Right lobe of liver (tissue), 4 donors: ENCODE measurements around the gene C1orf216.
A peak's percentile ranks its signal among the peaks of the same experiment; 100 is the strongest.

Experiments used
- POLR2A ChIP-seq: fragments of 450-650 bp; IDR thresholded peaks from one replicate; pipeline ENCODE4 v1.6.1; 2017; ENCODE audit warnings: antibody characterized with exemption, mild to moderate bottlenecking
- TF ChIP-seq, protein P1 (sequence below), 4 donors: fragments of 200-600 bp in 3 of 4; fragments of 450-650 bp in 1 of 4; IDR thresholded peaks; one replicate each; pipeline versions ENCODE4 v1.5.1 to v1.8.0; 2016 to 2022; ENCODE audit warnings: antibody characterized with exemption in 4 of 4, mild to moderate bottlenecking in 2 of 4
- donor health status: DM: no; HTN: no; CAD: no.
- donor health status: DM: no; HTN: no; CAD: no.
- donor health status: DM: no; HTN: yes; CAD: no.

DNA sequence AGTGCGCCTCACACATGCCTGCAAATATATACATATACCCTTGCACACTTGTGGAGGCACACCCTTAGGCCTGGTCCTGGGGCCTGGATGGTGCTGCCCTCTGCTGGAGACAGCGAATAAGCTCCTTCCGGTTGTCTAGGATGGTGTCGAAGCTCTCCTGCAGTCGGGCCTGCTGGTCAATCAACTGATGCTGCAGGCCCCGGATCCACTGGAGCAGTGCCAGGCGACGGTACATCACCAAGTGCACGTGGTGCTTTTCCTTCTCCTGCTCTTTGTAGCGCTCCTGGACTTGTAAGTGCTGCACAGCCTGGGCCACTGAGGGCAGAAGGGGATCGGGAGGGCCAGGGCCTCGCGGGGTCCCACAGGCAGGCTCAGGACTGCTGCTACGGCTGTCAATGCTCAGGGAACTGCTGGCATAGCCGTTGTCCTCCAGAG, 3.1 kb downstream of the C1orf216 start:
- TF ChIP-seq, protein P1, sequence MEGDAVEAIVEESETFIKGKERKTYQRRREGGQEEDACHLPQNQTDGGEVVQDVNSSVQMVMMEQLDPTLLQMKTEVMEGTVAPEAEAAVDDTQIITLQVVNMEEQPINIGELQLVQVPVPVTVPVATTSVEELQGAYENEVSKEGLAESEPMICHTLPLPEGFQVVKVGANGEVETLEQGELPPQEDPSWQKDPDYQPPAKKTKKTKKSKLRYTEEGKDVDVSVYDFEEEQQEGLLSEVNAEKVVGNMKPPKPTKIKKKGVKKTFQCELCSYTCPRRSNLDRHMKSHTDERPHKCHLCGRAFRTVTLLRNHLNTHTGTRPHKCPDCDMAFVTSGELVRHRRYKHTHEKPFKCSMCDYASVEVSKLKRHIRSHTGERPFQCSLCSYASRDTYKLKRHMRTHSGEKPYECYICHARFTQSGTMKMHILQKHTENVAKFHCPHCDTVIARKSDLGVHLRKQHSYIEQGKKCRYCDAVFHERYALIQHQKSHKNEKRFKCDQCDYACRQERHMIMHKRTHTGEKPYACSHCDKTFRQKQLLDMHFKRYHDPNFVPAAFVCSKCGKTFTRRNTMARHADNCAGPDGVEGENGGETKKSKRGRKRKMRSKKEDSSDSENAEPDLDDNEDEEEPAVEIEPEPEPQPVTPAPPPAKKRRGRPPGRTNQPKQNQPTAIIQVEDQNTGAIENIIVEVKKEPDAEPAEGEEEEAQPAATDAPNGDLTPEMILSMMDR (IDR thresholded peaks at IDR 0.05), result peak; percentile 47 to 90 (median 88)
- TF ChIP-seq POLR2A, result no peak
